Measurements from ENCODE around the gene PIK3IP1. TPM values are rescaled to one million over a fixed set of nuclear protein-coding genes. Genes with fewer than 3 reads are reported as not detected.
"Not testable (repeated sequence)": the region's sequence is repeated elsewhere in the genome, so short reads cannot be mapped to it uniquely, and the experiment has no call there.

PIK3IP1 gene
- total RNA-seq, 1 donor from 2014 or later = 18.4 TPM

- no peak for DNase-seq (ENCODE audit: low read depth in 2 of 2)
Observed at GRCh38 chr22:31250740-31251600, 41.3 kb downstream of the PIK3IP1 start.

- no peak for DNase-seq (ENCODE audit: low read depth in 2 of 2)
Observed at GRCh38 chr22:31248965-31249958, 43.0 kb downstream of the PIK3IP1 start.

GRCh38 chr22:31248138-31248745 is 44.0 kb downstream of the PIK3IP1 start:
- DNase-seq (ENCODE audit: low read depth in 2 of 2) = peak; percentile 30 to 71

- DNase-seq (ENCODE audit: low read depth in 2 of 2) = no peak
Observed at GRCh38 chr22:31247726-31248125, 44.6 kb downstream of the PIK3IP1 start.

GRCh38 chr22:31246687-31247086 is 45.6 kb downstream of the PIK3IP1 start:
- DNase-seq (ENCODE audit: low read depth in 2 of 2) = no peak

- not testable (repeated sequence) for DNase-seq (ENCODE audit: low read depth in 2 of 2)
Observed at GRCh38 chr22:31245998-31246397, 46.3 kb downstream of the PIK3IP1 start.

GRCh38 chr22:31244943-31245451 is 47.3 kb downstream of the PIK3IP1 start:
- DNase-seq (ENCODE audit: low read depth in 2 of 2) = no peak

GRCh38 chr22:31244046-31244942 is 48.0 kb downstream of the PIK3IP1 start:
- peak in 1 of 2 donors; percentile 79 for DNase-seq (ENCODE audit: low read depth in 2 of 2)

GRCh38 chr22:31243339-31244045 is 48.8 kb downstream of the PIK3IP1 start:
- DNase-seq (ENCODE audit: low read depth in 2 of 2) = peak in 1 of 2 donors; percentile 62

- DNase-seq (ENCODE audit: low read depth in 2 of 2) = peak in 1 of 2 donors; percentile 62
Observed at GRCh38 chr22:31241936-31242335, 50.4 kb downstream of the PIK3IP1 start.

- peak in 1 of 2 donors; percentile 58 for DNase-seq (ENCODE audit: low read depth in 2 of 2)
Observed at GRCh38 chr22:31241200-31241599, 51.1 kb downstream of the PIK3IP1 start.

GRCh38 chr22:31239771-31240370 is 52.4 kb downstream of the PIK3IP1 start:
- no peak for DNase-seq (ENCODE audit: low read depth in 2 of 2)

GRCh38 chr22:31238057-31238456 is 54.2 kb downstream of the PIK3IP1 start:
- no peak for DNase-seq (ENCODE audit: low read depth in 2 of 2)

- DNase-seq (ENCODE audit: low read depth in 2 of 2) = not testable (repeated sequence)
Observed at GRCh38 chr22:31236044-31236443, 56.2 kb downstream of the PIK3IP1 start.

- DNase-seq (ENCODE audit: low read depth in 2 of 2) = peak; percentile 80 to 83
Observed at GRCh38 chr22:31235081-31235480, 57.2 kb downstream of the PIK3IP1 start.

GRCh38 chr22:31233001-31233400 is 59.3 kb downstream of the PIK3IP1 start:
- DNase-seq (ENCODE audit: low read depth in 2 of 2) = peak in 1 of 2 donors; percentile 69
